ENCODE results near the gene DDX43. TPM values are rescaled to one million over a fixed set of nuclear protein-coding genes. Genes with fewer than 3 reads are reported as not detected.
"Not testable (repeated sequence)": the region's sequence is repeated elsewhere in the genome, so short reads cannot be mapped to it uniquely, and the experiment has no call there.

DDX43 gene
- not detected for total RNA-seq
- long read RNA-seq = 0 reads

DNA sequence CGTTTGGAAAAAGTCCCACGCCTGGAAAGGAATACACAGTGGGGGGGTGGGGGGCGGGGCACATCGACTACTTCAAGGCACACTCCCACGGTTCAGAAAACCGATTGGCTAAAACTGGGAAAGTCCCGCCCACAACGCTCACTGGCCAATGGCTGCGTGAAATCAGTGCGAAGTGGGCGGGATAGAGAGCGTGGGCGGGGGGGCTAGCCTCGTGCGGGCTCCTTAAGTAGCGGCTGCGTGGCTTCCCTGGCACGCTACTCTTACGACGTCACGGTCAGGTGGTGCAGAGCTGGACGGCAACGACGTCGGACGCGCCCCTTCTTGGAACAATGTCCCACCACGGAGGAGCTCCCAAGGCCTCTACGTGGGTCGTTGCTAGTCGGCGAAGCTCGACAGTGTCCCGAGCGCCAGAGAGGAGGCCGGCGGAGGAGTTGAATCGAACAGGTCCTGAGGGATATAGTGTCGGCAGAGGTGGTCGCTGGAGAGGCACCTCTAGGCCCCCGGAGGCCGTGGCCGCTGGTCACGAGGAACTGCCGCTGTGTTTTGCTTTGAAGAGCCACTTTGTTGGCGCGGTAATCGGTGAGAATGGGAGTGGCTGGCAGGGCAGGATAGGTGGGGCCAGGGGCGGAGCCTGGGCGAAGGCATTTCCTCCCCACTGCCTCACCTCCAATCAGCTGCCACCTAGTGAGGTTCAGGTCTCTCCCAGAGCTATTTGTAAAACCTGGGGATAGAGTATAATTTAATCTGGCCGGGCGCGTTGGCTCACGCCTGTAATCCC is at the start of gene DDX43:
TSS of gene DDX43 (plus strand) at position 252 of the 778 bp plus-strand sequence. CDS start at position 330, 78 bp downstream.
- DNase-seq (ENCODE audit: low spot score) = no peak
- intact Hi-C loops (cut with DNase I) = no loop called here

DNA sequence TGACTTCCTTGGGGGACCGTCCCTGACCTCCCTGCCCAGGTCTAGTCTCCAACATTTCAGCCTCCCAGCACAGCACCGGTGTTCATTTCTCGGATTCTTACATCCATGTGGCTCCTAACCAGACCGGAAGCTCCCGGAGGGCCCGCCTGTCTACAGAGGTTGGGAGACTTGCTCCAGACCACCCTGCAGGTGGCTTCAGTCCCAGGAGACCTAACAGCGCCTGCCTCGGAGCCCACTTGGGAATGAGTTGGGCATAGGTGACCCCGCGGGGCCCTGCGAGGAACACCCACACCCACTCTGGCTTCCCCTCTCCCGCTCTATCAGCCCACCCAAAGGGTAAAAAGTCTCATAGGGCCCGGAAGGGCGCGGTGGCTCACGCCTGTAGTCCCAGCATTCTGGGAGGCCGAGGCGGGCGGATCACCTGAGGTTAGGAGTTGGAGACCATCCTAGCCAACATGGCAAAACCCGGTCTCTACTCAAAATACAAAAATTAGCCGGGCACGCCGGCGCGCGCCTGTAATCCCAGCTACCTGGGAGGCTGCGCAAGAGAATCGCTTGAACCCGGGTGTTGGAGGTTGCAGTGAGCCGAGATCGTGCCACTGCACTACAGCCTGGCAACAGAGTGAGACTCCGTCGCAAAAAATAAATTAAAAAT is 46.0 kb upstream of the DDX43 start:
- intact Hi-C loops (cut with DNase I) = no loop called here

DNA sequence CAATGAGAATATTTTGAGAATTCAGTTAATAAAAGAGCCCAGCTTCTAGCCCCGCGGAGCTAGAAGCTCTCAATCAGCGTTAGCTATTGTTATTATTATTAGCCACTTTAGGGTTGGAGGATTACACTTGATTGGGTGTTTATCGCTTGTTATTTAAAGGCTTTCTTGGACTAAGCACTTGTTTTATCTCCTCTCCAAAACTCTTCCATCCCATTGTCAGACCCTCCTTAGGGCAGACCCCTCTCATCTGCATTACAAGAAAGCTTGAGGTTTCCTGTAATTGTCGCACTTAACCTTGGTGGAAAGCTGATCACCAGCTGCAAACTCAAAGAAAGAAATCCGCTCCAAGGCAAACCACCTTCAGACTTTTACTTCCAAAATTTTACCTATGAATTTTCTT is 45.3 kb upstream of the DDX43 start:
- DNase-seq (ENCODE audit: low spot score) = no peak
- intact Hi-C loops (cut with DNase I) = no loop called here

More for the DNA sequence above, 46.0 kb upstream of the DDX43 start:
- DNase-seq (ENCODE audit: low spot score) = no peak

DNA sequence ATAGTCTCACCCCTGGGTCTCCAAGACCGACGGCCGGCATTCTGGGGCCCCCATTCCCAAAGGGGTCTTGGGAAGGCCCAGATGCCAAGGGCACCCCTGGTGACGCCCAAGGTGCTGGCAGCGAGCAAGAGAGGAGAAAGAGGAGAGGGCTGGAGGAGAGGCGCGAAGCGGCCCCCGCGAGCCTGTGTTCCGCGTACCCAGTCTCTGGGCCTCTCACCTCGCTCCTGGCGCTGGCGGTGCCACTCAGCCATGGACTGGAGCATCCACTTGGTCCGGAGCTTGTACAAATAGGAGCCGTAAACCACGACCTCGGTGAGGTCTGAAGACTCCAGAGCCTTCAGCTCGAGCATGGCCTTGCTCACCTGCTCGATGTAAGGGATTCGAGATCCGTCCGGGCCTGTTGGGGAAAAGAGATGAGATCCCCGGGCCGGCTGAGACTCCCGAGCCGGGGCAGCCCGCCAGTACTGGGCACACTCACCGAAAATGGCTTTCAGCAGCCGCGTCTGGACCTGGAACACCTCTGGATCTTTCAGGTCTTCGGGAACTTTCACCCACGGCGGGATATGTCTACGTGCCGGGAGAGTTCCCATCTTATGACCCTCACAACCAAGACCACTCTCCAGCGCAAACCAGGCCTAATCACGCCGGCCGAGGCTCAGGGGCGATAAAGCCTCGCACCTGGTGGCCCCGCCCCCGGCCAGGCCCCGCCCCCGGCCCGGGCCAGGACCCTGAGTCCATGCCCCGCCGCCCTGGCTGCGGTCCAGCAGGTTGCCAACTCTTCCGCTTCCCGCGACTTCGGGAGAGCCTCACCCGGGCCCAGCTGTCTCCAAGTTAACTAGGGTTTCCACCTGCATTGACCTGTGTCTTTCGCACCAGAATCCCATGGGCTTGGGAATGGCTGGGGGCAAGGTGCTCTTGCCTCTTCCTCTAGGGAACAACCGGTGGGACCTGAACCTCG is 40.7 kb upstream of the DDX43 start, which contains the start of gene DPPA5:
TSS of gene DPPA5 (minus strand) at position 641 of the 958 bp plus-strand sequence. CDS start at position 590, 51 bp downstream.
- intact Hi-C loops (cut with DNase I) = no loop called here

DNA sequence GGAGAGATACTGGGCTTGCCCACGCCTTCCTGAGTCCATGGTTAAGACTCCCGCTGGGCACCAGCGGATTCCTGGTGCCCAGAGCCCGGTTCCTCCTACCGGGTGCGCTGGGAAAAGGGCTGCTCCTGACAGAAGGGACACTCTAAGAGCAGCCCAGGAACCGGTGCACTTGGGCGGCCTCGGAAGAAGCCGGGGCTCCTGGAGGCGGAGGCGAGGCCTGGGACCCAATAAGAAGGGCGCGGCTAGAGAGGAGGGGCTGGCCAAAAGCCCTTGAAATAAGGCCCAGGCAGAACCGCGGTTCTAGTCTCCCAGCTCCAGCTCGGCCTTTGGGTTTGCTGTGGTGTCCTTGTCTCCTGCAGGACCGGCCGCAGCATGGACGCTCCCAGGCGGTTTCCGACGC is 32.3 kb upstream of the DDX43 start, which contains the start of gene KHDC3L:
TSS of gene KHDC3L (plus strand) at position 301 of the 400 bp plus-strand sequence. CDS start at position 373, 72 bp downstream.
- intact Hi-C loops (cut with DNase I) = no loop called here
- no peak for DNase-seq (ENCODE audit: low spot score)

More for the DNA sequence above, 40.7 kb upstream of the DDX43 start, which contains the start of gene DPPA5:
- no peak for DNase-seq (ENCODE audit: low spot score)

DNA sequence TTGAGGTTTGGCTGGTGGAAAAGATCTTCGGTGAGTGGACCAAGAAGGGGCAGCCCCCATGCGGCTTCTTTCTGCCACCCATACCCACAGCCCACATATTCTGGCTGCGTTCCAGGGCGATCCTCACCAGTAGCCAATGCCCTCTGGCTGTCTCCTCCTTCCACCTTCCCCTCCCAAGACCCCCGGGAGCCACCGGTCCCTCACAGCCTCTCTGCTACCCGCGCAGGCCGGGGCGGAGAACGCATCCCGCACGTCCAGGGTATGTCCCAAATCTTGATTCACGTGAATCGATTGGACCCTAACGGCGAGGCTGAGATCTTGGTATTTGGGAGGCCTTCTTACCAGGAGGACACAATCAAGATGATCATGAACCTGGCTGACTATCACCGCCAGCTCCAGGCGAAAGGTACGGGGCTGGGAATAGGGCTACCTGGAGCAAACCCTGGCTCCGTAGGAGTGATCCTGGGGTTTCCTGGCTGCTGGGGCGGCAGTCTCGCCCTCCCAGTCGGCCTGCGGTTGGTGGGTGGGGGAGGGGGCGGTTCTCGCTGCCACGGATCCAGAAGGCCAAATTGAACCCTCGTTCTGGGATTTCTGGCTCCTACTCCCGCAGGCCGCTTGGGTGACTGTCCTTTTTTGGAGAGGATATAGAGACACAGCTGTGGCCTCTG is 31.6 kb upstream of the DDX43 start:
- intact Hi-C loops (cut with DNase I) = no loop called here
- DNase-seq (ENCODE audit: low spot score) = no peak

DNA sequence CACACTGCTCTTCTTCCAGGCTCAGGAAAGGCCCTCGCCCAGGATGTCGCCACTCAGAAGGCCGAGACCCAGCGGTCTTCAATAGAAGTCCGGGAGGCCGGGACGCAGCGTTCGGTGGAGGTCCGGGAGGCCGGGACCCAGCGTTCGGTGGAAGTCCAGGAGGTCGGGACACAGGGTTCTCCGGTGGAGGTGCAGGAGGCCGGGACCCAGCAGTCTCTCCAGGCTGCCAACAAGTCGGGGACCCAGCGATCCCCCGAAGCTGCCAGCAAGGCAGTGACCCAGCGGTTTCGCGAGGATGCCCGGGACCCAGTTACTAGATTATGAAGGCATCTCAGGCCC is 31.1 kb upstream of the DDX43 start:
- DNase-seq (ENCODE audit: low spot score) = no peak
- intact Hi-C loops (cut with DNase I) = no loop called here

DNA sequence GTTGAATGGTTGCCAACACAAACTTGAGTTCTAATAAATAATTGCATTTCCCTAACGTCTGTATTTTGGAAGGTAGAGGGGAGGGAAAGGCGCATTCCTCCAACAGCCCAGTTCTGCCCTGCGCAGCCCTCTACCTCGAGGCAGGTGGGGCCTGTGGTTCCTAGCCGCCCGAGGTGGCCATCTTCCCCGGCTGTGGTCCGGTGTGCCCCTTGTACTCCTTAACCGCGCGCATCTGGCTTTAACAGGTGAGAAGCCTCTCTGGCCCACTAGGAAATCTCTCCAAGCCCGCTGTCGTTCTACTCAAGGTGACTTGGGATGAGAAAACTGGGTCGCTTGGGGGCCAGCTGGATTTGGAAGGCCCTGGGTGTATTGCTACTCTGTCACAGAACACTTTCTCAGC is 30.5 kb upstream of the DDX43 start:
- no peak for DNase-seq (ENCODE audit: low spot score)
- intact Hi-C loops (cut with DNase I) = no loop called here

DNA sequence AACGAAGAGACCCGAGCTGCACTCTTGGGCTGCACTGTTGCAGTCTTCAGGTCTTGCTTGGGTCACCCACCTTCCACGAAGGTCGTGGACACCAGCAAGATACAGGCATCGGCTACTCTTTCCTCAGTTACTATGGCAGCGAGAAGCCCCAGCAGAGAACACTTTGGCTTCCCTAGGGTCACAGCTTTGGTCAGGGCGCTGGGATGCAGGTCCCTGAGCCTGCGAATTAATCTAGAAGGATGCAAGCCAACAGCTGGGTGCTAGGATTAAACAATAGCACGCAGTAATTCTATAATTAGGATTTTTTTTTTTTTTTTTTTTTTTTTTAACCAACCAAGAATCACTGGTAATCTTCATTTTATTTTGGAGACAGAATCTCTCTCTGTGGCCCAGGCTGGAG is 30.1 kb upstream of the DDX43 start:
- DNase-seq (ENCODE audit: low spot score) = no peak
- intact Hi-C loops (cut with DNase I) = no loop called here

DNA sequence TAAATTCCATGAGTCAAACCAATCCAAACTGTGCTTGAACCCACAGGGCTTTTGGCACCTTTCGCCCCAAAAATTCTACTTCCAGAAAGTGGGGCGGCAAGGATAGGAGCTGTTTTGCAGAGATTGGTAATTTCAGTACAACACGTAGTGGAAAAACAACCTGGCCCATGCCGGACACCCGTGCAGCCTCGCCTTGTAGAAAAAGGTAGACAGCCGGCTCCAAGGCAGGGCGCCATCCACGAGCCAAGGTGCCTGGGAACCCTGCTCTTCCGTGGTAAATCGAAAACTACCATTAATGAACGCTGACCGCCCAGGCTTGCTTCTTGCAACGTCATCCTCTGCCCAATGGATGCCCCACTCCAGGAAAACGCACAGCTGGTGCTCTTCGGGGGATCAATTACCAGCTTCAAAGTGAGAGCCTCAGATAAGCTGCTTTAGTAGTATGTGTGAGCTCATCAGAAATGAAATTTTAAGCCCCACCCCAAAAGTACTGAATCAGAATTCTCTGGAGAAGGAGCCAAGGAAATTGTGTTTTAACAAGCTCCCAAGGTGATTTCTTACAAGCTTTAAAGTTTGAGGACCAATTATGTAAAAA is 26.8 kb upstream of the DDX43 start:
- DNase-seq (ENCODE audit: low spot score) = no peak
- intact Hi-C loops (cut with DNase I) = no loop called here

DNA sequence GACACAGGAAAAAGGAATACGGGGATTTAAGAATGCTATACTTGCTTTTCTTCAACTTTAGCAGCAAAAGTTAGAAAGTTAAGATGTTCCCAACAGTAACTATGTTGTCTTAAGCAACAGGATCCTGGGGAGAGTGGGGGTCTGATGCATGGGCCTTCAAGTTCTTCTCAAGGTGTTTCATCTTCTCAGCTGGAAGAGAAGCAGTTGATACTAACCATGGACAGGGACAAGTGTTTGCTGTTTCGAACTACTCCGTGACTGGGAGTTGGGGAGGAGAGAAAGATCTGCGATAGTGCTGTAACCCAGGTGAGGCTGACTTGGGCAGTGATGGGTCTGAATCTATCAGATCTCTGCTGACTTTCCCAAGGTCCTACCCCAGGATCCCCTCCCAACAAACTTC is 26.0 kb upstream of the DDX43 start:
- intact Hi-C loops (cut with DNase I) = no loop called here

DNA sequence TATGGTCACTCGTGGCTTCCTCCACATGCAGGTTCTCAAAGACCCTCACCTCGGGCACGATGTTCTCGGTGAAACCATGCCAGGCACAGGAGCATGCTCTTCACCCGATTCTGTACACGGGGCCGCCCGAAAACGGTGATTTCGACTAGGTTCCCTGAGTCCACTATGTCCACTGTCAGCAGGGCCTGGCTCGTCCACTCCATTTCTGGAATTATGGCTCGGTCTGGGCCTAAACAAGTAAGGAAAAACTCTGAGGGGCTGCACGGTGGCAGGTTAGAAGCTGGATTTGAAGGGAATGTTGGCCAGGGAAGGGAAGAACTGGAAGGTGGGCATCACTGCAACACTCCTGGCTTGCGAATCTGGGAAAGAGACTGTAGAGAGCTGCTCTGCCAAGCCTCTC is 25.5 kb upstream of the DDX43 start:
- intact Hi-C loops (cut with DNase I) = no loop called here
- no peak for DNase-seq (ENCODE audit: low spot score)

More for the DNA sequence above, 26.0 kb upstream of the DDX43 start:
- no peak for DNase-seq (ENCODE audit: low spot score)

DNA sequence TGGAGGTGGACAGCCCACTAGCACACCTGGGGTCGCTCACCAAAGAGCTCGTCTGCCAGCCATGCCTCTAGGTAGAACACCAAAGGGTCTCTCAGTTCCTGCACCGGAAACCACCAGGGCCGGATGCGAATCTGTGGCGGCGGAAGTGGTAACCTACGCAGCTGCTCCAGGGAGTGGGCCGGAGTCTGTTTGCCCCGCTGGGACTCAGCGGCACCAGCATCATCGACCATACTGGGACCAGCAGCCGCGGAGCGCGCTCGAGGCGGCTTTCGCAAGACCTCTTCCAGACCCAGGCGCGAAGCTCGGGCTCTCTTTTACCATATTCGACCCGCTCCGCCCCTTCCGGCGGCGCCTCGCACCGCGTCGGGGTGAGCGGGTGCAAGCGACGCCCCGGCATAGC is 25.1 kb upstream of the DDX43 start, which contains the start of gene OOEP:
TSS of gene OOEP (minus strand) at position 335 of the 400 bp plus-strand sequence. CDS start at position 230, 105 bp downstream.
- no peak for DNase-seq (ENCODE audit: low spot score)
- intact Hi-C loops (cut with DNase I) = no loop called here

DNA sequence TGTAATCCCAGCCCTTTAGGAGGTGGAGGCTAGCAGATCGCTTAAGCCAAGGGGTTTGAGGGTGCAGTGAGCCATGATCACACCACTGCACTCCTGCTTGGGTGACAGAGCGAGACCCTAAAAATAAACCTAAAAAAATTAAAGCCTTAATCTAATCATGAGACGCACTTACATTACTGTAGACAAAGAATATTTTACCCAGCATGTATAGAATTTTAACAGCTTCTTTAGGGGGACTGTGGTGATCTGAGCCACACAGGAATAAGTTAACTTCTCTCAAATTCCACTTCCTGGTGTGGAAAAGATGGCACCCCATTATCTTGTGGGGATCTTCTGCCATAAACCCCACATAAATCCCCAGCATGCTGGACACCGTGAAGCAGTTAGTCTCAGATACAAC is 22.6 kb upstream of the DDX43 start:
- DNase-seq (ENCODE audit: low spot score) = no peak
- intact Hi-C loops (cut with DNase I) = no loop called here

DNA sequence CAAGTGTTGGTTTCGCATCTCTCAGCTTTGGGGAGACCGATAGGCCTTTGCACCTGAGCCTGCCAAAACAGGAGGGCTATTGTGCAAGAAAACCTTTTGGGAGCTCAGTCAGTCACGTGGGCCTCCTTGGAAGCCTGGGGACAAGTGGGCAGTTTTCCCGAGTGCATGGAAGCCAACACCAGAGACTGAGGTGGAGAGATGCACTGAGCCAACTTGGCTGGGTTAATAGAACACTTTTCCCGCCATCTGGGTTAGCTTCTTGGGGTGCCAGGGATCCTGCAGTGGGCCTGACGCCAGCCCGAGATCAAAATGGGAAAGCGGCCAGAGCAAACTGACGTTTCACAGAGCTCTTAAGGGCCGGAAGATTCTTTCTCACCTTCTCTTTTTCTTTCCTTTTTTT is 22.1 kb upstream of the DDX43 start:
- no peak for DNase-seq (ENCODE audit: low spot score)
- intact Hi-C loops (cut with DNase I) = no loop called here

DNA sequence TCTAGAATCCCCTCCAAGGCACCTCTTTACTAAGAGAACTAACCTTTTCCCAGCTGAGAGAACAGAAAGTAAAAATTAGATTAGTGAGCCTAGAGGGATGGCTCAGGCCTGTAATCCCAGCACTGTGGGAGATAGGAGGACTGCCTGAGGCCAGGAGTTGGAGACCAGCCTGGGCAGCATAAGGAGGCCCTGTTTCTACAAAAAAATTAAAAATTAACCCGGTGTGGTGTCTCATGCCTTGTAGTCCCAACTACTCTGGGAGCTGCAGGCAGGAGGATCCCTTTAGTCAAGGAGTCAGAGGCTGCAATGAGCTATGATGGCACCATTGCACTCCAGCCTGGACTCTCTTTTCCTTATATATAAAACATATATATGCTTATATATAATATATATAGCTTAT is 19.4 kb upstream of the DDX43 start:
- intact Hi-C loops (cut with DNase I) = no loop called here
- no peak for DNase-seq (ENCODE audit: low spot score)

DNA sequence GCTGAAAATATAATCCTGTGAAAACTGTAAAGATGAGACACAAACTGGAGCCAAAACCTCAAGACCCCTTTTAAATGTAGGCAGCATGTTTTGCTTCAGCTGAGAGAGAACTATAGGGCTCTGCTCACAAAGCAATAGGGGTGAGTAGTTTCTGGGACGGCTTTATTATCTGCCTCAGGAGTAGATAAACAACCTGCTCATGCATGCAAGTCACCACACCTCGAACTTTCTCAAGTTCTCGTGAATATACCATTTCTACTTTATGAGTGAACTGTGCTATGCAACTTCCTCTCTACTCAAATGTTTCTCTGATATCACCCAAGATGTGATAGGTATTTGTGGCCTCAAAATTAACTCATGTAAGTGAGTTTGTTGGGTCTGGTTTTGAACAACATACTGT is 17.4 kb upstream of the DDX43 start:
- intact Hi-C loops (cut with DNase I) = no loop called here
- no peak for DNase-seq (ENCODE audit: low spot score)

DNA sequence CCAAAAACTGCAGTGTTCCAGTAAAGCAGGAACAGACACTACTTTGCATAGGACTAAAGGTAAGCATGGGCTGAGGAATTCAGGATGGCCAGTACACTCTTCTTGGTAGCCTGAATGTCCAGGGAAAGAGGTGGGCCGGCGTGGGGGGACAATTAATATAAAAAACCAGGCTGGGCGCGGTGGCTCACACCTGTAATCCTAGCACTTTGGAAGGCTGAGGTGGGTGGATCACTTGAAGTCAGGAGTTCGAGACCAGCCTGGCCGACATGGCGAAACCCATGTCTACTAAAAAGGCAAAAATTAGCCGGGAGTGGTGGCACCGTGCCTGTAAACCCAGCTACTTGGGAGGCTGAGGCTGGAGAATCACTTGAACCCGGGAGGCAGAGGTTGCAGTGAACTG is 13.1 kb upstream of the DDX43 start:
- DNase-seq (ENCODE audit: low spot score); intact Hi-C loops (cut with DNase I): not testable (repeated sequence)
